ENCODE results near the gene LRMDA. TPM values are rescaled to one million over a fixed set of nuclear protein-coding genes. Genes with fewer than 3 reads are reported as not detected.

Gene LRMDA
- total RNA-seq, 4 donors from 2014 or later, result 2.2 to 7.8 (median 4.5) TPM

GRCh38 chr10:75955973-75956502 is 524.6 kb downstream of the LRMDA start:
- no peak for DNase-seq
- H3K27me3 ChIP-seq, result no peaks in the 10 kb centered on the region
- no peaks in the 10 kb centered on the region for H3K4me1 ChIP-seq
- WGBS, 2 donors (ENCODE audit: low coverage in 1 of 2), result 76 to 80% methylated on average over 1 to 2 of the region's 2 CpGs
- in situ Hi-C loops (cut with MboI; ENCODE audit: low pct_ligation_motif_present in 1 of 4, low pct_unique_long_range_greater_than_20kb in 1 of 4, low sequenced_read_pairs in 3 of 4), result no loop called here
- TF ChIP-seq POLR2AphosphoS5 (IDR thresholded peaks at IDR 0.05) (no peak), EP300 (IDR thresholded peaks at IDR 0.05; ENCODE audit: low read depth) (no peak), CTCF (IDR thresholded peaks at IDR 0.05) (no peak)
- no peaks in the 10 kb centered on the region for H3K36me3 ChIP-seq
- intact Hi-C loops (cut with DNase I; ENCODE audit: low total_unique reads), result no loop called here
- H3K9me3 ChIP-seq, result no peaks in the 10 kb centered on the region
- no peak overlapping the region for H3K4me3 ChIP-seq
- no peak overlapping the region for H3K27ac ChIP-seq

- Histone ChIP-seq H3K4me1 (no peaks in the 10 kb centered on the region), H3K36me3 (no peaks in the 10 kb centered on the region), H3K27me3 (no peaks in the 10 kb centered on the region), H3K27ac (no peak overlapping the region), H3K4me3 (no peak overlapping the region), H3K9me3 (no peaks in the 10 kb centered on the region)
- in situ Hi-C loops (cut with MboI; ENCODE audit: low pct_ligation_motif_present in 1 of 4, low pct_unique_long_range_greater_than_20kb in 1 of 4, low sequenced_read_pairs in 3 of 4), result no loop called here
- TF ChIP-seq POLR2A (IDR thresholded peaks at IDR 0.05) (no peak), EP300 (IDR thresholded peaks at IDR 0.05; ENCODE audit: low read depth) (no peak), POLR2AphosphoS5 (IDR thresholded peaks at IDR 0.05) (no peak), CTCF (IDR thresholded peaks at IDR 0.05) (no peak)
- 85% methylated on average over 2 of the region's 2 CpGs; no CpG with 5 or more reads in 1 of the 2 donors for WGBS, 2 donors (ENCODE audit: low coverage in 1 of 2)
- DNase-seq, result no peak
- intact Hi-C loops (cut with DNase I; ENCODE audit: low total_unique reads), result no loop called here
Measured at GRCh38 chr10:75956624-75957023, 525.2 kb downstream of the LRMDA start.

GRCh38 chr10:75957314-75958120 is 526.1 kb downstream of the LRMDA start:
- Histone ChIP-seq H3K27me3 (no peaks in the 10 kb centered on the region), H3K27ac (no peak overlapping the region), H3K36me3 (no peaks in the 10 kb centered on the region), H3K9me3 (no peaks in the 10 kb centered on the region), H3K4me3 (no peak overlapping the region), H3K4me1 (no peaks in the 10 kb centered on the region)
- intact Hi-C loops (cut with DNase I; ENCODE audit: low total_unique reads) (no loop called here), in situ Hi-C loops (cut with MboI; ENCODE audit: low pct_ligation_motif_present in 1 of 4, low pct_unique_long_range_greater_than_20kb in 1 of 4, low sequenced_read_pairs in 3 of 4) (no loop called here)
- no peak for DNase-seq
- TF ChIP-seq POLR2A (IDR thresholded peaks at IDR 0.05), result no peak
- no peak for TF ChIP-seq CTCF (IDR thresholded peaks at IDR 0.05)
- no peak for TF ChIP-seq POLR2AphosphoS5 (IDR thresholded peaks at IDR 0.05)
- no peak for TF ChIP-seq EP300 (IDR thresholded peaks at IDR 0.05; ENCODE audit: low read depth)
- WGBS, 2 donors (ENCODE audit: low coverage in 1 of 2), result 76 to 79% methylated on average over 12 of the region's 12 CpGs

- 76% methylated on average over 4 of the region's 4 CpGs; no CpG with 5 or more reads in 1 of the 2 donors for WGBS, 2 donors (ENCODE audit: low coverage in 1 of 2)
- Histone ChIP-seq H3K4me3 (no peak overlapping the region), H3K9me3 (no peaks in the 10 kb centered on the region), H3K27ac (no peak overlapping the region), H3K36me3 (no peaks in the 10 kb centered on the region), H3K4me1 (no peaks in the 10 kb centered on the region), H3K27me3 (no peaks in the 10 kb centered on the region)
- no peak for TF ChIP-seq CTCF (IDR thresholded peaks at IDR 0.05)
- no peak for TF ChIP-seq POLR2A (IDR thresholded peaks at IDR 0.05)
- no peak for TF ChIP-seq POLR2AphosphoS5 (IDR thresholded peaks at IDR 0.05)
- no peak for TF ChIP-seq EP300 (IDR thresholded peaks at IDR 0.05; ENCODE audit: low read depth)
- DNase-seq, result no peak
- in situ Hi-C loops (cut with MboI; ENCODE audit: low pct_ligation_motif_present in 1 of 4, low pct_unique_long_range_greater_than_20kb in 1 of 4, low sequenced_read_pairs in 3 of 4), result no loop called here
- intact Hi-C loops (cut with DNase I; ENCODE audit: low total_unique reads), result no loop called here
Measured at GRCh38 chr10:75959209-75959608, 527.8 kb downstream of the LRMDA start.

All from transverse colon (tissue), 4 donors.